ENCODE data around the gene NCOA7.
"Not testable (repeated sequence)": the region's sequence is repeated elsewhere in the genome, so short reads cannot be mapped to it uniquely, and the experiment has no call there.

NCOA7 gene

GRCh38 chr6:125884634-125885371, 94.0 kb downstream of the NCOA7 start:
- DNase-seq, result no peak

GRCh38 chr6:125886021-125886420, 95.3 kb downstream of the NCOA7 start:
- DNase-seq, result no peak

GRCh38 chr6:125886914-125887313, 96.2 kb downstream of the NCOA7 start:
- DNase-seq, result no peak

GRCh38 chr6:125887372-125887771, 96.6 kb downstream of the NCOA7 start:
- DNase-seq, result no peak

- DNase-seq, result peak in 1 of 2 experiments; percentile 10
Observed at GRCh38 chr6:125888989-125889656, 98.4 kb downstream of the NCOA7 start.

GRCh38 chr6:125899726-125900182, 109.0 kb downstream of the NCOA7 start:
- DNase-seq, result no peak

GRCh38 chr6:125904871-125905270, 114.1 kb downstream of the NCOA7 start:
- DNase-seq, result no peak

DNA sequence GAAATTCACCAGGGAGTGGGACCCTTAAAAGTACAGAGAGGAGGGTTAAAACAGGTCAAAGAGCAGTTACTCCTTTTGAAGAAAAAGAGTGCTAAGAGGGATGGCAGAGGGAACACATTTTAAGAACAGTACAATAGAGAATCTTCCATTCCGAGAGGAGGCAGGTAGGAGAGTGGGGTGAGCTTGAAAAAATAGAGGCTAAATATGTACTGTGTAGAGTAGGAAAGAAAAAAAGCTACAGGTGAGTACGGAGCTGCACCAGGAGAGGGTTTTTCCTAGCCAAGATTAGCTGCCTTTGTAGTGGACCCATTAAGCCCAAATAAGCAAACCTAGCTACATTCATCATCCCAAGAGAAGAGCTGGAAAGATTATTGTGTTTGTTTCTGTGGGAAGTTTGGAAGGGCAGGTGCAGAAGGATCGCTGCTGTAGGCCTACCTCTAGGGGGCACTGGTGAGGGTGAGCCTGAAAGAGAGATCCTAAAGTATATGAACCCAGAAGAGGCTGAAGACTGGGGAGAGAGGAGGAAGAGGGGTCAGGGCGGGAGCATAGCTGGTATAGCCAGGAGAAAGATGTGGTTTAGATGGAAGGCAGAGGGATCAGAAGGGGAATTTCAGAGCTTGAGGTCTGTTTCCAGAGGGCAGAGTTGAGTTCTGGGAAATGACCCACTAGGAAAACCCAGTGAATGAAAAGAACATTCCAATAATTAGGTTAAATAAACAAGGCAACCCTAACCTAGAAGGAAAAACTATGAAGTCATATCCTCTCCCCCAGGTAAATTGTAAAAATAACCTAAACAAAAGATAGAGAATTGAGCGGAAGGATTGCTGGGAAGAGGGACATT, 115.6 kb downstream of the NCOA7 start:
- no peak for DNase-seq

GRCh38 chr6:125910527-125910926, 119.8 kb downstream of the NCOA7 start:
- DNase-seq, result no peak

DNA sequence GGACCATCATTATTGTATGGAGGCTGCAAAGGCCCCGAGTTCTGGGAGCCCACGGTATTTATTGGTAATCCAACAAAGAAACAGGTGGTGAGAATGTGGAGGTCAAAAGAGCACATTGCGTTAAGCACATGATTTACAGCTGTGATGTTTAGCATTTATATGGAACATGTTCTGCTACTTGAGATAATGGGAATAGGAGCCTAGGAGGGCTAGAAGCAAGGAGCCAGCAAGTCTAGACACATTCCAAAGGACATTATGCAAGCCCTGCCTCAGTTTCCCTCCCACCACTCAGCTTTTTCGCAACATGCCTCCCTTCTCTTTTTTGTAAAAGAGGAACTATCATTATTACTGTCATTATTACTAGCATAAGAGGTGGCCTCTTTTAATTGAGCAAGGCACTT, 120.3 kb downstream of the NCOA7 start:
- not testable (repeated sequence) for DNase-seq

DNA sequence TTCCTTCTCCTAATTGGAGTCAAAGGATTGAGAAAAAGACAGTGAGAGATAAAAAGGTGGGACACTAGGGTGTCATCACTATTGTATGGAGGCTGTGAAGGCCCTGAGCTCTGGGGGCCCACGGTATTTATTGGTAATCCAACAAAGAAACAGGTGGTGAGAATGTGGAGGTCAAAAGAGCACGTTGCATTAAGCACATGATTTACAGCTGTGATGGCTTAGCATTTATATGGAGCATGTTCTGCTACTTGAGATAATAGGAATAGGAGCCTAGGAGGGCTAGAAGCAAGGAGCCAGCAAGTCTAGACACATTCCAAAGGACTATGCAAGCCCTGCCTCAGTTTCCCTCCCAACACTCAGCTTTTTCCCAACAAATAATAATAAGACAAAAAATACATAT, 121.7 kb downstream of the NCOA7 start:
- DNase-seq, result not testable (repeated sequence)

DNA sequence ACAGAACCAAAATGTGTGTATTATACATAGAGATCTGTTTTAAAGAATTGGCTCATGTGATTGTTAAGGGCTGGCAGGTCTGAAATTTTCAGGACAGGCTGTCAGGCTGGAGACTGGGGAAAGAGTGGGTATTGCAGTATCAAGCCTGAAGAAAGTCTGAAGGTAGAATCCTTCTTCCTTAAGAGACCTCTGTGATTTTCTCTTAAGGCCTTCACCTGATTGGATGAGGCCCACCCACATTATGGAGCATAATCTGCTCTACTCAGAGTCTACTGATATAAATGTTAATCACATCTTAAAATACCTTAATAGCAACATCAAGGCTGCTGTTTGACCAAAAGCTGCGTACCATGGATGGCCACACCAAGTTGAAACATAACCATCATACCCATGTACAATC, 122.4 kb downstream of the NCOA7 start:
- DNase-seq, result no peak

- DNase-seq, result no peak
Observed at GRCh38 chr6:125913864-125914351, 123.1 kb downstream of the NCOA7 start.

GRCh38 chr6:125918230-125918629, 127.5 kb downstream of the NCOA7 start:
- DNase-seq, result peak in 1 of 2 experiments; percentile 28

DNA sequence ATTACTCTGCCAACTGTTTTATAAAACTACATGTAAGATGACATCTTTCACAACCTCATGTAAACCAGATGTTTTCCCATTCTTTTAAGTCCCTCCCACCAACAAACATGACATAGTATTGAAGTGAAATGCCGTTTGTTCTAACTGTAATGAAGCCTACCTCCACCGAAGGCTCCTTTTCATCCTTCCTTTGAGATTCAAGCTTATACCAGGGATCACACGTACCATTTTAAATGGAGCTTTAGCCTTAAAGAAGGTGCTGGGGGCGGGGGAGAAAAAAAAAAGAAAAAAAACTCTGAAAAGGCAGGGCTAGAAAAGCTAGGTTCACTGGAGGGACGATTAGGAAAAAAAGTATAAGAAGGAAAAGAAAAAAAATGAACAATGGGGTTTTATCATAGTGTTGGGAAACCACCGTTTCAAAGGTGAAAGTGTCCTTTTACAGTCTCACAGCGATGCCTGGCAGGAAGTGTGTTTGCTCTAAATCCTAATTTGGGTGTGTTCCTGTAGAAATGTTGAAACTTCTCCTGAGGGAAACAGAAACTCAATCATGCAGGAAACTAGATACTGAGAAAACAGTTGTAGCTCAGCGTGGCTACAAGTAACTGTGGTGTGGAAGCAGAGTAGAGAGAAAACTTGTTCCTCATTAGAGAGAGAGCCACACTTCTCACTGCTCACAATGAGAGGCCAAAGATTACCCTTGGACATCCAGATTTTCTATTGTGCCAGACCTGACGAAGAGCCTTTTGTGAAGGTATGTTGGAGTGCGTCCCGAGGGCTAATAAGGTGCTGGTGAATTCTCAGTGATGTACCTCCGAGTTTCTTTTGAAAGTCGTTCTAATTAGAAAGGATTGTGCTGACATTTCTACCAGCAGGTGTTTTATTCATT, 128.2 kb downstream of the NCOA7 start:
- DNase-seq, result peak in 1 of 2 experiments; percentile 22

DNA sequence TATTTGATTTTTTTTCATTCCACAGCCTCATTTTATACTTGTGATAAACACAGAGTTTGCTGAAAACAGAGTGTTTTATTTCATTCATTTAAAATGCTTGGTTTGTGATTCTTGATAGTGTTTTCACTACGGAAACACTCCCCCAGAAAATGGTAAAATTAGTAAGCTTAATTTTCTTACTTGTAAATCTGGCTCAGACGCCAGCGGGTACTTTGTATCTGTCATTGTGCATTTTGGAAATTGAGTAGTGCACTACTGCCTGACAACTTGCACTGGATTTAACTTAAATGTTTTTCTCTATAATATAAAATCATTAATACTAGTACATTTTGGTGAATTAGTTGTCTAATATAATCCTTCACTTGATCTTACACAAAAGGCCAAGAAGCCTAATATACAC, 128.9 kb downstream of the NCOA7 start:
- no peak for DNase-seq

- peak in 1 of 2 experiments; percentile 13 for DNase-seq
Observed at GRCh38 chr6:125922322-125922860, 131.6 kb downstream of the NCOA7 start.

GRCh38 chr6:125923366-125923877, 132.7 kb downstream of the NCOA7 start:
- DNase-seq, result no peak

GRCh38 chr6:125924169-125924568, 133.4 kb downstream of the NCOA7 start:
- DNase-seq, result no peak

DNA sequence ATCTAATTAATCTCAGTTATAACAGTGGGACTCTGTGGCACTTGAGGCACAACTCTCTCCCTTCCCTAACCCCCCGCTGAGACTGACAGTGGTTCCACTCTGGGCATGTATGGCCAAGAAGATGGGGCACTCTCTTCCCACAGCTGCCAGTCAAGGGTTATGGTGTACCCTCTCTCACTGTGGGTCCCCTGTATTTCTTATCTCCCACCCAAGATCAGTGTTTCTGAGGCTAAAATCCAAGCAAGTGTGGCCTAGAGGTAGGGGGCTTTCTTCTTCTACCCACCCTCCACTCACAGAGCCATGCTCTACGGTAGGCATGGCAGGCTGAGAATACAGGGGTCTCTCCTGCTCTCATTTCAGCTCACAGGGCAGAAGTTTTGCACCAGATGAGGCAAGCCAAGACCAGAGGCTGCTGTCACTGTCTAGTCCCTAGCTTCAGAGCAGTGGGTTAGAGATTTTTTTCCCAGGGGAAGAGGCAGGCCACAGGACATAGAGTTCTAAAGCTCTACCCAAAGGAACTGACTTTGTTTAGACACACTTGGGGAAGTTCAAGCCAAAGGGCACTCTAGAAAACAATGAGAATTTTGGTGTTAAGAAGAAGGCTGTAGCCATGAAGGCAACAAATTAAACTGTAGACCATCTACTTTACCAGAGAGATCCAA, 134.1 kb downstream of the NCOA7 start:
- no peak for DNase-seq

- no peak for DNase-seq
Observed at GRCh38 chr6:125926711-125927110, 136.0 kb downstream of the NCOA7 start.

All from NCI-H1930 (cell line).